ENCODE results near the gene PHAF1. TPM values are rescaled to one million over a fixed set of nuclear protein-coding genes. Genes with fewer than 3 reads are reported as not detected.

PHAF1 gene
- total and polyA plus RNA-seq, 3 experiments from 2014 or later, result 14.7 to 21.2 (median 20.2) TPM

GRCh38 chr16:67093098-67093726 lies 16.5 kb upstream of the PHAF1 start:
- POLR2A ChIA-PET, result interaction anchor here (0.6 kb wide), 1 partner anchor 17 kb away, joined by 5 read pairs; the partner anchor contains the start of gene PHAF1
- DNase-seq, result no peak
- no peaks in the 10 kb centered on the region for H3K4me1 ChIP-seq (ENCODE audit: insufficient read depth, low read length)
- H3K27me3 Mint-ChIP-seq, result no peaks in the 10 kb centered on the region
- no peak overlapping the region for H3K4me3 Mint-ChIP-seq
- H3K9me3 ChIP-seq (ENCODE audit: low read length), result no peaks in the 10 kb centered on the region
- CTCF ChIA-PET, result no interaction called here
- H3K27ac ChIP-seq (ENCODE audit: low read depth, low read length), result no peak overlapping the region
- H3K4me3 ChIP-seq (ENCODE audit: low read length), result no peak overlapping the region
- peaks cover 5 to 15% (median 9%) of the 10 kb centered on the region in 3 donors for H3K4me1 Mint-ChIP-seq
- no peaks in the 10 kb centered on the region for H3K9me3 Mint-ChIP-seq
- H3K27ac Mint-ChIP-seq, result peak overlapping the region in 1 of 8 donors; percentile 45
- no peaks in the 10 kb centered on the region for H3K36me3 ChIP-seq (ENCODE audit: insufficient read depth, low read length)
- peaks cover 0 to 26% (median 2%) of the 10 kb centered on the region in 3 donors for H3K36me3 Mint-ChIP-seq
- no peaks in the 10 kb centered on the region for H3K27me3 ChIP-seq (ENCODE audit: insufficient read depth, low read length, poor library complexity, severe bottlenecking)

- peaks cover 0 to 2% (median 0%) of the 10 kb centered on the region in 3 donors for H3K4me1 Mint-ChIP-seq
- DNase-seq, result no peak
- Histone ChIP-seq H3K27me3 (ENCODE audit: insufficient read depth, low read length, poor library complexity, severe bottlenecking) (no peaks in the 10 kb centered on the region), H3K9me3 (ENCODE audit: low read length) (no peaks in the 10 kb centered on the region), H3K36me3 (ENCODE audit: insufficient read depth, low read length) (peaks cover 5% of the 10 kb centered on the region), H3K4me3 (ENCODE audit: low read length) (no peak overlapping the region), H3K4me1 (ENCODE audit: insufficient read depth, low read length) (no peaks in the 10 kb centered on the region), H3K27ac (ENCODE audit: low read depth, low read length) (no peak overlapping the region)
- no peak overlapping the region for H3K27ac Mint-ChIP-seq
- CTCF ChIA-PET, result interaction anchor here (9.5 kb wide), 1 partner anchor 57 kb away, joined by 63 read pairs; no protein-coding TSS in a partner anchor
- H3K4me3 Mint-ChIP-seq, result no peak overlapping the region
- peaks cover 0 to 27% (median 4%) of the 10 kb centered on the region in 3 donors for H3K36me3 Mint-ChIP-seq
- POLR2A ChIA-PET, result no interaction called here
- no peaks in the 10 kb centered on the region for H3K27me3 Mint-ChIP-seq
- no peaks in the 10 kb centered on the region for H3K9me3 Mint-ChIP-seq
These were observed 11.1 kb upstream of the PHAF1 start for GRCh38 chr16:67098599-67098998.

- ChIA-PET CTCF (interaction anchor here (1.0 to 9.5 kb wide), 12 partner anchors 13 to 125 kb away, joined by 3 to 63 read pairs (median 4); partner anchors contain the start of gene CBFB), POLR2A (interaction anchor here (0.6 kb wide), 1 partner anchor 291 kb away, joined by 3 read pairs; no protein-coding TSS in a partner anchor)
- H3K27me3 ChIP-seq (ENCODE audit: insufficient read depth, low read length, poor library complexity, severe bottlenecking), result no peaks in the 10 kb centered on the region
These were observed 9.0 kb upstream of the PHAF1 start for GRCh38 chr16:67100569-67101310.

GRCh38 chr16:67101311-67102082 lies 8.2 kb upstream of the PHAF1 start:
- Mint-ChIP-seq H3K4me3 (no peak overlapping the region), H3K27ac (peak overlapping the region in 1 of 8 donors; percentile 9)
- POLR2A ChIA-PET, result no interaction called here

More at GRCh38 chr16:67100569-67101310, 9.0 kb upstream of the PHAF1 start:
- no peaks in the 10 kb centered on the region for H3K4me1 ChIP-seq (ENCODE audit: insufficient read depth, low read length)
- no peaks in the 10 kb centered on the region for H3K9me3 Mint-ChIP-seq
- H3K4me3 Mint-ChIP-seq, result no peak overlapping the region
- H3K27ac Mint-ChIP-seq, result peak overlapping the region in 1 of 8 donors; percentile 9
- H3K36me3 Mint-ChIP-seq, result peaks cover 0 to 22% (median 4%) of the 10 kb centered on the region in 3 donors
- no peaks in the 10 kb centered on the region for H3K27me3 Mint-ChIP-seq
- no peaks in the 10 kb centered on the region for H3K9me3 ChIP-seq (ENCODE audit: low read length)
- H3K4me1 Mint-ChIP-seq, result no peaks in the 10 kb centered on the region
- H3K27ac ChIP-seq (ENCODE audit: low read depth, low read length), result no peak overlapping the region
- H3K4me3 ChIP-seq (ENCODE audit: low read length), result no peak overlapping the region
- peaks cover 5% of the 10 kb centered on the region for H3K36me3 ChIP-seq (ENCODE audit: insufficient read depth, low read length)
- DNase-seq, result peak in 1 of 5 donors; percentile 20

GRCh38 chr16:67104061-67104460 lies 5.7 kb upstream of the PHAF1 start:
- Histone ChIP-seq H3K4me3 (ENCODE audit: low read length) (no peak overlapping the region), H3K9me3 (ENCODE audit: low read length) (no peaks in the 10 kb centered on the region), H3K27ac (ENCODE audit: low read depth, low read length) (no peak overlapping the region), H3K36me3 (ENCODE audit: insufficient read depth, low read length) (peaks cover 5% of the 10 kb centered on the region), H3K27me3 (ENCODE audit: insufficient read depth, low read length, poor library complexity, severe bottlenecking) (no peaks in the 10 kb centered on the region), H3K4me1 (ENCODE audit: insufficient read depth, low read length) (peaks cover 2% of the 10 kb centered on the region)
- POLR2A ChIA-PET, result no interaction called here
- no peaks in the 10 kb centered on the region for H3K9me3 Mint-ChIP-seq
- H3K4me3 Mint-ChIP-seq, result peak overlapping the region in 1 of 7 donors; percentile 54
- CTCF ChIA-PET, result interaction anchor here (0.9 to 9.5 kb wide), 5 partner anchors 52 to 128 kb away, joined by 3 to 63 read pairs (median 4); no protein-coding TSS in a partner anchor
- H3K4me1 Mint-ChIP-seq, result peaks cover 0 to under 1% (median 0%) of the 10 kb centered on the region in 3 donors
- peak overlapping the region in 2 of 8 donors; percentile 16 to 73 for H3K27ac Mint-ChIP-seq
- H3K27me3 Mint-ChIP-seq, result no peaks in the 10 kb centered on the region
- peaks cover 0 to 14% (median 4%) of the 10 kb centered on the region in 3 donors for H3K36me3 Mint-ChIP-seq
- DNase-seq, result no peak

More at GRCh38 chr16:67101311-67102082, 8.2 kb upstream of the PHAF1 start:
- DNase-seq, result no peak
- no peak overlapping the region for H3K4me3 ChIP-seq (ENCODE audit: low read length)
- CTCF ChIA-PET, result interaction anchor here (0.6 to 9.5 kb wide), 14 partner anchors 13 to 388 kb away, joined by 3 to 63 read pairs (median 4); partner anchors contain the start of genes B3GNT9 and CBFB
- H3K4me1 ChIP-seq (ENCODE audit: insufficient read depth, low read length), result no peaks in the 10 kb centered on the region
- peaks cover 0 to 22% (median 4%) of the 10 kb centered on the region in 3 donors for H3K36me3 Mint-ChIP-seq
- no peaks in the 10 kb centered on the region for H3K27me3 Mint-ChIP-seq
- H3K36me3 ChIP-seq (ENCODE audit: insufficient read depth, low read length), result peaks cover 5% of the 10 kb centered on the region
- no peaks in the 10 kb centered on the region for H3K27me3 ChIP-seq (ENCODE audit: insufficient read depth, low read length, poor library complexity, severe bottlenecking)
- H3K27ac ChIP-seq (ENCODE audit: low read depth, low read length), result no peak overlapping the region
- H3K4me1 Mint-ChIP-seq, result no peaks in the 10 kb centered on the region
- H3K9me3 ChIP-seq (ENCODE audit: low read length), result no peaks in the 10 kb centered on the region
- no peaks in the 10 kb centered on the region for H3K9me3 Mint-ChIP-seq

- Mint-ChIP-seq H3K4me1 (peaks cover 4 to 8% (median 7%) of the 10 kb centered on the region in 3 donors), H3K36me3 (peaks cover 0 to 13% (median 4%) of the 10 kb centered on the region in 3 donors), H3K4me3 (no peak overlapping the region), H3K27me3 (no peaks in the 10 kb centered on the region), H3K9me3 (no peaks in the 10 kb centered on the region), H3K27ac (peak overlapping the region in 2 of 8 donors; percentile 32 to 78)
- Histone ChIP-seq H3K4me1 (ENCODE audit: insufficient read depth, low read length) (peaks cover 6% of the 10 kb centered on the region), H3K36me3 (ENCODE audit: insufficient read depth, low read length) (peaks cover 5% of the 10 kb centered on the region), H3K4me3 (ENCODE audit: low read length) (no peak overlapping the region), H3K27ac (ENCODE audit: low read depth, low read length) (no peak overlapping the region), H3K27me3 (ENCODE audit: insufficient read depth, low read length, poor library complexity, severe bottlenecking) (no peaks in the 10 kb centered on the region), H3K9me3 (ENCODE audit: low read length) (no peaks in the 10 kb centered on the region)
- ChIA-PET POLR2A (no interaction called here), CTCF (interaction anchor here (1.6 to 9.5 kb wide), 3 partner anchors 51 to 126 kb away, joined by 4 to 63 read pairs (median 4); no protein-coding TSS in a partner anchor)
- DNase-seq, result no peak
These were observed 4.9 kb upstream of the PHAF1 start for GRCh38 chr16:67104845-67105244.

- DNase-seq, result no peak
- Histone ChIP-seq H3K27ac (ENCODE audit: low read depth, low read length) (no peak overlapping the region), H3K9me3 (ENCODE audit: low read length) (no peaks in the 10 kb centered on the region), H3K36me3 (ENCODE audit: insufficient read depth, low read length) (peaks cover 4% of the 10 kb centered on the region), H3K27me3 (ENCODE audit: insufficient read depth, low read length, poor library complexity, severe bottlenecking) (no peaks in the 10 kb centered on the region), H3K4me1 (ENCODE audit: insufficient read depth, low read length) (peaks cover 7% of the 10 kb centered on the region), H3K4me3 (ENCODE audit: low read length) (no peak overlapping the region)
- CTCF ChIA-PET, result interaction anchor here (1.9 to 9.5 kb wide), 2 partner anchors 51 to 126 kb away, joined by 4 to 63 read pairs; no protein-coding TSS in a partner anchor
- H3K4me3 Mint-ChIP-seq, result no peak overlapping the region
- peak overlapping the region in 2 of 8 donors; percentile 15 to 78 for H3K27ac Mint-ChIP-seq
- no peaks in the 10 kb centered on the region for H3K9me3 Mint-ChIP-seq
- no peaks in the 10 kb centered on the region for H3K27me3 Mint-ChIP-seq
- peaks cover 0 to 15% (median 4%) of the 10 kb centered on the region in 3 donors for H3K36me3 Mint-ChIP-seq
- H3K4me1 Mint-ChIP-seq, result peaks cover 6 to 10% (median 7%) of the 10 kb centered on the region in 3 donors
- POLR2A ChIA-PET, result no interaction called here
These were observed 4.5 kb upstream of the PHAF1 start for GRCh38 chr16:67105246-67105645.
